GM23338 (cell line): Measurements from ENCODE around the gene HKDC1. TPM values are rescaled to one million over a fixed set of nuclear protein-coding genes. Genes with fewer than 3 reads are reported as not detected.

ENCODE experiments used
- ATAC-seq: fragments of 200-7000 bp; cut with Tn5 transposase; 3 replicates; pipeline ENCODE4 v1.9.1; 2020
- DNase-seq: peaks from one replicate; pipeline ENCODE4 v3.0.0-alpha.2; 2015; ENCODE audit warnings: low spot score
- H2AFZ ChIP-seq: fragments of 200-600 bp; sonication (generic); 2 replicates; pipeline ENCODE4 v1.8.0; 2016; ENCODE audit warnings: antibody characterized with exemption, mild to moderate bottlenecking, moderate library complexity
- H3F3A ChIP-seq: fragments of 200-600 bp; sonication (generic); replicated peaks from 2 replicates; pipeline ENCODE4 v1.8.0; 2017; ENCODE audit warnings: antibody characterized with exemption, mixed run types, low read depth
- H3K27ac ChIP-seq: fragments of 200-600 bp; sonication (generic); 2 replicates; pipeline ENCODE4 v1.6.1; 2016; ENCODE audit warnings: low read depth
- H3K27me3 ChIP-seq: fragments of 200-600 bp; sonication (generic); 2 replicates; pipeline ENCODE4 v1.8.0; 2016; ENCODE audit warnings: mild to moderate bottlenecking, mixed run types, moderate library complexity; ENCODE audit not compliant: insufficient read depth
- H3K36me3 ChIP-seq: fragments of 200-600 bp; sonication (generic); 2 replicates; pipeline ENCODE4 v1.8.0; 2016; ENCODE audit warnings: mild to moderate bottlenecking; ENCODE audit not compliant: insufficient read depth
- H3K4me1 ChIP-seq: fragments of 200-600 bp; sonication (generic); 2 replicates; pipeline ENCODE4 v1.8.0; 2016; ENCODE audit warnings: mild to moderate bottlenecking, moderate library complexity; ENCODE audit not compliant: insufficient read depth
- H3K4me2 ChIP-seq: fragments of 200-600 bp; sonication (generic); 2 replicates; pipeline ENCODE4 v1.7.1; 2017; ENCODE audit warnings: mixed run types
- H3K4me3 ChIP-seq: fragments of 200-600 bp; sonication (generic); 2 replicates; pipeline ENCODE4 v1.6.1; 2016; ENCODE audit warnings: mixed run types
- H3K79me2 ChIP-seq: fragments of 200-600 bp; sonication (generic); replicated peaks from 2 replicates; pipeline ENCODE4 v1.8.0; 2017; ENCODE audit warnings: mild to moderate bottlenecking; ENCODE audit not compliant: insufficient read depth
- H3K9me2 ChIP-seq: fragments of 200-600 bp; sonication (generic); 2 replicates; pipeline ENCODE4 v1.8.0; 2017; ENCODE audit not compliant: insufficient read depth
- H4K20me1 ChIP-seq: fragments of 200-600 bp; sonication (generic); replicated peaks from 2 replicates; pipeline ENCODE4 v1.8.0; 2017; ENCODE audit warnings: mild to moderate bottlenecking; ENCODE audit not compliant: insufficient read depth
- H3K27ac Mint-ChIP-seq: 2 replicates; pipeline ENCODE4 v1.8.0; 2020; ENCODE audit warnings: inconsistent platforms, mild to moderate bottlenecking, moderate library complexity, mixed read lengths
- H3K27me3 Mint-ChIP-seq: 3 replicates; pipeline ENCODE4 v1.8.0; 2022; ENCODE audit warnings: low read depth, mild to moderate bottlenecking, moderate library complexity, mixed read lengths, inconsistent platforms; ENCODE audit not compliant: insufficient read depth, poor library complexity
- H3K36me3 Mint-ChIP-seq: 3 replicates; pipeline ENCODE4 v1.8.0; 2021; ENCODE audit warnings: low read depth, mild to moderate bottlenecking, inconsistent platforms, moderate library complexity, mixed read lengths
- H3K4me1 Mint-ChIP-seq: 3 replicates; pipeline ENCODE4 v1.8.0; 2020; ENCODE audit warnings: mild to moderate bottlenecking, inconsistent platforms, mixed read lengths
- H3K4me3 Mint-ChIP-seq: 3 replicates; pipeline ENCODE4 v1.8.0; 2021; ENCODE audit warnings: moderate library complexity, mild to moderate bottlenecking, inconsistent platforms, mixed read lengths
- H3K9me3 Mint-ChIP-seq: 3 replicates; pipeline ENCODE4 v1.8.0; 2020; ENCODE audit warnings: moderate library complexity, mild to moderate bottlenecking, inconsistent platforms, mixed read lengths
- CREB1 ChIP-seq: fragments of 250-450 bp; sonication (Bioruptor Pico); IDR thresholded peaks from 2 replicates; pipeline ENCODE4 v1.5.0; 2020; ENCODE audit warnings: low read depth, mild to moderate bottlenecking, moderate library complexity
- CTCF ChIP-seq, 2 experiments: fragments of 200-600 bp in 1 of 2; sonication (generic) in 1 of 2; conservative IDR thresholded peaks; 2 replicates each; pipeline versions ENCODE4 v1.5.1 to v1.6.1; 2016 to 2017; ENCODE audit warnings: antibody characterized with exemption in 2 of 2, low read depth in 2 of 2, mild to moderate bottlenecking in 2 of 2, moderate library complexity in 1 of 2
- ETS1 ChIP-seq: IDR thresholded peaks from 2 replicates; pipeline ENCODE4 v1.6.1; 2016; ENCODE audit warnings: antibody characterized with exemption
- EZH2 ChIP-seq: fragments of 200-600 bp; sonication (generic); IDR thresholded peaks from one replicate; pipeline ENCODE4 v1.8.0; 2017; ENCODE audit warnings: antibody characterized with exemption, mild to moderate bottlenecking, low read depth; ENCODE audit not compliant: unreplicated experiment
- EZH2phosphoT487 ChIP-seq: fragments of 200-600 bp; sonication (generic); IDR thresholded peaks from one replicate; pipeline ENCODE4 v1.8.1; 2018; ENCODE audit warnings: antibody characterized with exemption; ENCODE audit not compliant: unreplicated experiment
- JUNB ChIP-seq: IDR thresholded peaks from one replicate; pipeline ENCODE4 v1.6.1; 2016; ENCODE audit warnings: antibody characterized with exemption; ENCODE audit not compliant: unreplicated experiment
- NANOG ChIP-seq: IDR thresholded peaks from 2 replicates; pipeline ENCODE4 v1.6.1; 2016; ENCODE audit warnings: antibody characterized with exemption, borderline replicate concordance
- POLR2AphosphoS5 ChIP-seq: IDR thresholded peaks from 2 replicates; pipeline ENCODE4 v1.6.1; 2016; ENCODE audit warnings: antibody characterized with exemption, low read depth
- REST ChIP-seq: IDR thresholded peaks from one replicate; pipeline ENCODE4 v1.6.1; 2018; ENCODE audit warnings: antibody characterized with exemption; ENCODE audit not compliant: unreplicated experiment
- STAT1 ChIP-seq: IDR thresholded peaks from one replicate; pipeline ENCODE4 v1.6.1; 2016; ENCODE audit warnings: antibody characterized with exemption; ENCODE audit not compliant: unreplicated experiment
- ZNF114 ChIP-seq: fragments of 250-450 bp; sonication (Bioruptor Pico); IDR thresholded peaks from 2 replicates; pipeline ENCODE4 v1.5.0; 2020; ENCODE audit warnings: mild to moderate bottlenecking, moderate library complexity
- ZNF331 ChIP-seq: fragments of 250-450 bp; sonication (Bioruptor Pico); IDR thresholded peaks from 2 replicates; pipeline ENCODE4 v1.5.0; 2020; ENCODE audit warnings: low read depth, mild to moderate bottlenecking, moderate library complexity
- ZNF462 ChIP-seq: fragments of 250-450 bp; sonication (Bioruptor Pico); IDR thresholded peaks from 2 replicates; pipeline ENCODE4 v1.5.0; 2020; ENCODE audit warnings: mild to moderate bottlenecking, moderate library complexity
- polyA plus RNA-seq: library from polyadenylated mRNA; unstranded; fragments of >200 nt; fragmentation: Nextera tagmentation; extraction: Ambion mirVana; gene quantifications from 2 replicates; pipeline ENCODE4 v1.2.1, GENCODE V29; 2016
- total RNA-seq: library from RNA; depleted of rRNA; stranded (reverse); fragments of >200 nt; shearing (Covaris generic); gene quantifications from 2 replicates; pipeline ENCODE4 v1.2.3, GENCODE V29; 2014

HKDC1 gene
- total and polyA plus RNA-seq, 2 experiments from 2014 or later = 0.03 TPM; not detected in 1

GRCh38 chr10:69216577-69217118, 3.5 kb upstream of the HKDC1 start:
- Mint-ChIP-seq H3K4me1 (peaks cover 2% of the 10 kb centered on the region; the same call in 1 of the 3 replicates), H3K36me3 (no peaks in the 10 kb centered on the region), H3K27ac (no peak overlapping the region), H3K9me3 (no peaks in the 10 kb centered on the region), H3K4me3 (no peak overlapping the region), H3K27me3 (no peaks in the 10 kb centered on the region)
- TF ChIP-seq ZNF462 (no peak), CREB1 (no peak), REST (no peak), ZNF331 (CRISPR knock-in tag) (no peak), JUNB (no peak), NANOG (no peak), ZNF114 (no peak), EZH2 (no peak), EZH2phosphoT487 (no peak), POLR2AphosphoS5 (no peak), CTCF (conservative IDR thresholded peaks at IDR 0.05; ENCODE audit: low read depth in 2 of 2) (no peak), ETS1 (no peak), STAT1 (no peak)
- Histone ChIP-seq H3K4me2 (no peak overlapping the region), H3K36me3 (no peaks in the 10 kb centered on the region), H3F3A (no peaks in the 10 kb centered on the region), H3K27me3 (no peaks in the 10 kb centered on the region), H3K4me3 (no peak overlapping the region), H3K4me1 (no peaks in the 10 kb centered on the region), H3K79me2 (no peaks in the 10 kb centered on the region), H3K27ac (no peak overlapping the region), H2AFZ (no peak overlapping the region), H4K20me1 (no peaks in the 10 kb centered on the region), H3K9me2 (no peaks in the 10 kb centered on the region)
- ATAC-seq (no peak), DNase-seq (no peak)
